ENCODE results near the gene CNIH4.

- TF ChIP-seq CTCF (IDR thresholded peaks at IDR 0.05; ENCODE audit: low read depth, low read length) (no peak), POLR2A (IDR thresholded peaks at IDR 0.05; ENCODE audit: extremely low read depth, insufficient read length) (no peak)
These were observed 25.3 kb downstream of the CNIH4 start for GRCh38 chr1:224381880-224382548.
